GM12872 (cell line): ENCODE data around the gene LMOD3.

ENCODE experiments used
- TF ChIP-seq, protein P1 (sequence below): IDR thresholded peaks from 3 replicates; pipeline ENCODE4 v1.5.1; 2011; ENCODE audit warnings: low read depth, mild to moderate bottlenecking, low read length, moderate library complexity; ENCODE audit not compliant: insufficient read depth

LMOD3 gene

DNA sequence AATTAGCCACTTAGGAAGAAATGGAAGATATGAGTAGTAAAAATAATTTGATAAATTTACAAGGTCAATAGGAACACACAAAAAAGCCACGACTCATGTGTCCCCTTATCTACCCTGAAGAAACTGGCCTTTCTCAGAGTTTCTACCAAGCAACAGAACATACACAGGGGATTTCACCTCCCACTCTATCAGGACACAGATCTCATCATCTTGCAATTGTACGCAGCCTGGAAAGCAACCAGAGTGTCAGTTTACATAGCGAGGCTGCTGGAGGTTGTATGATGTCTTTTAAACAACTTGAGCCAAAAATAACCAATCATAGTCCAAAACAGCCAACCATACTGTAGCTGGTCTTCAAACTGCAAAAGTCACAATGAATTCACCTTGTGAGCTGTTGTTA lies 19.7 kb upstream of the LMOD3 start:
- TF ChIP-seq, protein P1, sequence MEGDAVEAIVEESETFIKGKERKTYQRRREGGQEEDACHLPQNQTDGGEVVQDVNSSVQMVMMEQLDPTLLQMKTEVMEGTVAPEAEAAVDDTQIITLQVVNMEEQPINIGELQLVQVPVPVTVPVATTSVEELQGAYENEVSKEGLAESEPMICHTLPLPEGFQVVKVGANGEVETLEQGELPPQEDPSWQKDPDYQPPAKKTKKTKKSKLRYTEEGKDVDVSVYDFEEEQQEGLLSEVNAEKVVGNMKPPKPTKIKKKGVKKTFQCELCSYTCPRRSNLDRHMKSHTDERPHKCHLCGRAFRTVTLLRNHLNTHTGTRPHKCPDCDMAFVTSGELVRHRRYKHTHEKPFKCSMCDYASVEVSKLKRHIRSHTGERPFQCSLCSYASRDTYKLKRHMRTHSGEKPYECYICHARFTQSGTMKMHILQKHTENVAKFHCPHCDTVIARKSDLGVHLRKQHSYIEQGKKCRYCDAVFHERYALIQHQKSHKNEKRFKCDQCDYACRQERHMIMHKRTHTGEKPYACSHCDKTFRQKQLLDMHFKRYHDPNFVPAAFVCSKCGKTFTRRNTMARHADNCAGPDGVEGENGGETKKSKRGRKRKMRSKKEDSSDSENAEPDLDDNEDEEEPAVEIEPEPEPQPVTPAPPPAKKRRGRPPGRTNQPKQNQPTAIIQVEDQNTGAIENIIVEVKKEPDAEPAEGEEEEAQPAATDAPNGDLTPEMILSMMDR, result no peak

GRCh38 chr3:69141313-69141712 lies 18.9 kb upstream of the LMOD3 start:
- TF ChIP-seq, protein P1, result no peak

- TF ChIP-seq, protein P1, result no peak
These were observed 15.0 kb upstream of the LMOD3 start for GRCh38 chr3:69137412-69137811.

DNA sequence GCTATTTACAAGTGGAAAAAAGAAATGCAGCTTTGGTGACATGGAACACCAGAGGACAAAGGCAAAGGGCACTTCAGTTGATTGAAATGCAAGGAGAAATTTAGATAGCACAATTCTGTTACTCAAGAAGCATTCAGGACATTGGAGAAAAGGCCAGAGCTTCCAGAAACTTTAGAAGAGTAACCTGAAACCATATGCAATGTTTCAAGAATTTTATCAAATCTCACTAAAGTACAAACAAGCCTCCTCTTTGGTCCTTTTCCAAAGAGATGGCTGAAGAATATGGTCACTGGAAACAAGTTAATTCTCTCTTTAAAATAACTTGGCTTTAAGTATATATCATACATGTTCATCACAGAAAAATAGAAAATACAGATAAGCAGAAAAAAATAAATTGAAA lies 14.6 kb upstream of the LMOD3 start:
- TF ChIP-seq, protein P1, result no peak

DNA sequence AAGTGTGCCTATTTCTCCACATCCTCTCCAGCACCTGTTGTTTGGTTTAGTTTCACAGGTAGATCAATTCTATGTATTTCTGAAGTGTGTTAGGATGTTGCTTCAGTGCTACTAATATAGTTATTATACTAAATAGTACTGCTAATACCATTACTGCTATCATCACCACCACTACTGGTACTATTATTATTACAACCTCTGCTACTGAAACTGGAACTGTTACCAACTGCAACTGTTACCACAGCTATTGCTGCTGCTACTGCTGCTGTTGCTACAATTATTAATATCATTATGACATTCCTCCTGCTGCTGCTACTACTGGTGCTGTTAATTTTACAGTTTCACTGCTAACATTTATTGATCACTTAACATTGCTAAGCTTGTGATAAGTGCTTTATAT lies 8.3 kb upstream of the LMOD3 start:
- TF ChIP-seq, protein P1, result no peak

- TF ChIP-seq, protein P1, result no peak
These were observed 7.1 kb upstream of the LMOD3 start for GRCh38 chr3:69129531-69129930.

DNA sequence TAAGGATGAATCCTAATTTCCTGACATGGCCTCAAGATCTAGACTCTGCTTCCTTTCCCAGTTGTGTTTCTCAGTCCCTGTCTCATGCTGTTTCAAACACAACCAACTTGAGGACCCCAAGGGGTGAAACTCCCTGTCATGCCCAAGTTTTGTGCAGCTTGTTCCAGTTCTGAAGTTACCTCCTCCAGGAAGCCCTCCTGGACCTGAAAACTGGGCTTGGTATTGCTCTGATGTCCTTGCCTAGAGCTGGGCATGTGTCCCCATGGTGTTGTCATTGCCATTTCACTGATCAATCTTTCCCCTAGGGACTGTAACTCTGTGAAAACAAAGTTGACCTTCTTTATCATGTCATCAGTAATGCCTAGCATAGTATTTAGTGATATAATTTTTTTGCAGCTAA lies 6.1 kb upstream of the LMOD3 start:
- TF ChIP-seq, protein P1, result no peak

DNA sequence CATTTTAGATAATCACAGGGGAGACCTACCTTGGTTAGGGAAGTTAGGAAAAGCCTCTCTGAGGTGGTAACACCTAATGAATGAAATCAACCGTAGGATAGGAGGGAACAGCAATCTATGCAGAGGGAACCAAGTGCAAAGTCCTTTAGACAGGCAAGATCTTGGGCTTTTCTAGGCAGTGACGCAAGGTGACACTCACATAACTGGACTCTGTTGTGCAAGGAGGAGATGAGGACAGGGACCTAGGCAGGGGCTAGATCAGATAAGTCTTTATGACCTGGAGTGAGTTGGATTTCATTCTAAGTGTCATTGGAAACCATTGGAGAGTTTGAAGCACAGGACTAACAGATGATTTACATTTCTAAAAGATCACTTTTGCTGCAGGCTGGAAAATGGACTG lies 4.6 kb upstream of the LMOD3 start:
- TF ChIP-seq, protein P1, result no peak
